DMS153 treated with DMSO at 0.1 percent for 48 hours (cell line): ENCODE results near the gene SHPK.

ENCODE experiments used
- DNase-seq: peaks from one replicate; lab custom pipeline; 2025; ENCODE audit not compliant: unreplicated experiment; lab: John Stamatoyannopoulos, UW

The SHPK gene

DNA sequence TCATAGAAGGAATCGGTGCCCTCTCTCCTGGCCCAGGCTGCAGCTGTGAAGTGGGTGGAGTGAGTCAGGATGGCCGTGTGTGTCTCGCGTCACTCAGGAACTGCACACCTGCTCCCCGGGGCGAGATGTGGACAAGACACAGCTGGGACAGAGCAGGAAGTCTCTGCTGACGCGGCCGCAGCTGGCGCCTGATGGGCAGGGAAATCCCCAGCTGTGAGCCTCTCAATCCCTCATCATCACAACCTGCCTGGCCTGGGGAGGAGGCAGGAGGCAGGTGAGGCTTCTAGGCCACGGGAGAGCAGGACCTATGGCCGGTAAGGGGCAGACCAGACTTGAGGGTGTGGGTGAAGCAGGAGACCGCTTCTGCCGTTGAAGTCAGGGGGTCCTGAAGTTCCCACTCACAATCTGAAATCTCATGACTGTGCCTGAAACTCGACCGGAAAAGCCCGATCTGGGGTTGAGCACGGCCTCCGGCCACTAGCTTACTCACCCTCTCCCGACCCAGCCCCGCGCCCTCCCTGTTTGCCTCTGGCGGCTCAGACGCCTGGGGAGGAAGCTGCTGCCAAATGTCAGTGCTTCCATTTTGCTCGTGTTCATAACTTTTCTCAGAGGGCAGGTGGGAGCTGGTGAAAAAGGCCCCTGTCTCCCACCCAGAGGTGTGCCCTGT is 77.3 kb downstream of the SHPK start:
- DNase-seq, result no peak
